NCI-H2029 treated with DMSO at 0.1 percent for 48 hours (cell line): ENCODE measurements around the gene PKD2L2.
"Not testable (repeated sequence)": the region's sequence is repeated elsewhere in the genome, so short reads cannot be mapped to it uniquely, and the experiment has no call there.

Experiments
- DNase-seq: peaks from one replicate; lab custom pipeline; 2025; lab: John Stamatoyannopoulos, UW

PKD2L2 gene

GRCh38 chr5:137888466-137888862 is 793 bp upstream of the PKD2L2 start:
- DNase-seq, result no peak

DNA sequence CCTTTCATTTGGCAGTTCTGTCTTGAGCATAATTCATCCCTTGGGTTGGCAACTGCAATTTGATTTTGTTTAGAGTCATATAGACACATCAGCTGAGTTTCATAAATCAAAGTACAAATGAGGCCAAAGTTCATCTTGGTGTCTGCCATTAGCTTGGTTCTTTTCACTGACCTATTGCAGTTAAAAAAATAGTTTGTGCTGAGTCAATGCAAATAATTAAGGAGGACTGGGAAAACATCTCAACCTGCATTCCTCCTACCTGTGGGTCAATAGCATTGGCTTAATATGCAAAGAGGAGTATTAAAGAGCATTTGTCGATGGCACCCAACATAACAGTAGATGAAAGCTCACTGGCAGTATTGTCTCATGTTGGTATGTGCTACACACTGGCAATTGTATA is 1.6 kb downstream of the PKD2L2 start:
- DNase-seq, result no peak

DNA sequence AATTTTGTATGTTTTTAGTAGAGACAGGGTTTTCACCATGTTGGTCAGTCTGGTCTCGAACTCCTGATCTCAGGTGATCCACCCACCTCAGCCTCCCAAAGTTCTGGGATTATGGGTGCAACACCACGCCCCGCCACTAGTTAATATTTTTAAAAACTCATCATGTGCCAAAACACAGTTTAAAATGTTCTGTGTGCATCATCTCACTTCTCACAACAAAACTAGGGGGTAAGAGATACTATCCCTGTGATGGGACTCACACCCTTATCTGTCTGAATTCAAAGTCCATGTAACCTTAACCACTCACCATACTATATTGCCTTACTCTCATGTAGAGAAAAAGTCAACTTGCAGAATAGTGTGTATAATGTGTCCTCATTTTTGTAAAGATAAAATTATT is 2.6 kb downstream of the PKD2L2 start:
- no peak for DNase-seq

DNA sequence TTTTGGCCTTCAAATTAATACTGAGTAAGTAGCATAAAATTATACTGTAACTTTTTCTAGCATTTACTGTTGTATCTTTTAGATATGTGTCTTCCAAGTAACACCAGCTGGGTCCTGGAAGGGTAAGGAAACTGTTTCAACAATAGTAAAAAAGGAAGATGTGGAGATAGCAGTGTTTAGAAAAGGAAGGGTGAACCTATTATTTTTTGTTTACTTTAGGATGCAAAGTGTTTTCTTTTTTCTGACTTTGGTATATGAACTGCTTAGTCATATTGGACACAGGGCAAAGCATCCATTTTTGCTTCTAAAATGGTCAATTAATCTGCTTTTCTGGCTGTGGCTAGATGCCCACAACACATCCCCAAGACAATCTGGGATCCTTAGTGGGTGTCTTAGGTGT is 5.3 kb downstream of the PKD2L2 start:
- DNase-seq, result no peak

DNA sequence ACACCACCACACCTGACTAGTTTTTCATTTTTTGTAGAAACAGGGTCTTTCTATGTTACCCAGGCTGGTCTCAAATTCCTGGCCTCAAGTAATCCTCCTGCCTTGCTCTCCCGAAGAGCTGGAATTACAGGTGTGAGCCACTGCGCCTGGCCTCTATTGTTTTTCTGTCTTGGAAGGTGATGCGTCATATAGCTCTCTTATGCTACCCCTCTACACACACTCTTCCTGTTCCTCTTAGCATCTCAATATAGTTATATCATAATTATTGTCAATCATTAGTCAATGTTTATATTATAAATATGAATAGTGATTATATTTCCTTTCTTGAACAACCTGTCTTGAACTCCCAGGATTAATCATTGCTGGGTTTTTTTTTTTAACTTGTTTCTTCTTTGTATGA is 7.3 kb downstream of the PKD2L2 start:
- DNase-seq, result no peak

DNA sequence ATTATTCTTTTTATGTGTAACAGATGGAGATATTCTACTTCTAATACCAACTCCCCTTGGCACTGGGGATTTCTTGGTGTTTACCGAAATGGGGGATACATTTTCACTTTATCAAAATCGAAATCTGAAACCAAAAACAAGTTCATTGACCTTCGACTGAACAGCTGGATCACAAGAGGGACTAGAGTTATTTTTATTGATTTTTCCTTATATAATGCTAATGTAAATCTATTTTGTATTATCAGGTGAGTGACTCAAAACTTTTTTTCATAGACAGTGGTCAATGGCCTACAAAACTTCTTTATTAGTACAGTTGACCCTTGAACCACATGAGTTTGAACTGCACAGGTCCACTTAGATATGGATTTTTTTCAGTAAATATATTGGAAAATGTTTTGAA is 10.2 kb downstream of the PKD2L2 start:
- DNase-seq, result no peak

- DNase-seq, result no peak
Observed at GRCh38 chr5:137901011-137901817, 12.0 kb downstream of the PKD2L2 start.

GRCh38 chr5:137902408-137903133 is 13.3 kb downstream of the PKD2L2 start:
- DNase-seq, result no peak

DNA sequence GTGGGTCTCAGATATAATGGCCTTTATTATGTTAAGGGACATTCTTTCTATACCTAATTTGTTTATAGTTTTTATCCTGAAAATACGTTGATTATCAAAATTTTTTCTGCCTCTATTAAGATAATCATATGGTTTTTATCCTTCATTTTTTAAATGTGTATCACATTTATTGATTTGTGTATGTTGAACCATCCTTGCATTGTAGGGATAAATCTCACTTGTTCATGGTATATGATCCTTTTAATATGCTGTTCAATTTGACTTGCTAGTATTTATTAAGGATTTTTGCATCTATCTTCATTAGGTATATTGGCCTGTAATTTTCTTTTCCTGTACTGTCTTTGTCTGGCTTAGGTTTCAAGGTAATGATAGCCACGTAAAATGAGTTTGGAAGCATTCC is 25.5 kb downstream of the PKD2L2 start:
- no peak for DNase-seq

GRCh38 chr5:137916923-137917322 is 27.7 kb downstream of the PKD2L2 start:
- no peak for DNase-seq

DNA sequence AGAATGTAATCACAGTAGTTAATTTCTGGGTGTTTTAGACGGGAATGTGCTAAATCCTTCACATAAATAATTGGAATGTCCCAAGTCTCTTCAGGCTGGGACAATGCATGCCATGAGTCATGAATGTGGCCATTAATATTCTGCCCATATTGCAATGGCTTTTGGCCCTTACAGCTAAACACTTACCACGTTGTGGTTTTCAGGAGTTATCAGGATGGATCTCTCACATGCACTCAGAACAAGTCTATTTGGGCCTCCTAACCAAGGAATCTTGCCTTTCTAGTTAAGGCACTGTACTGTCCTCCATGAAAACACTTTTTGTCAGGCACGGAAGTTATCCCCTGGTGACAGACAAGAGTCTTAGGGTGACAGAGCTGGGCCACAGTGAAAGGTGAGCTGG is 32.7 kb downstream of the PKD2L2 start:
- no peak for DNase-seq

DNA sequence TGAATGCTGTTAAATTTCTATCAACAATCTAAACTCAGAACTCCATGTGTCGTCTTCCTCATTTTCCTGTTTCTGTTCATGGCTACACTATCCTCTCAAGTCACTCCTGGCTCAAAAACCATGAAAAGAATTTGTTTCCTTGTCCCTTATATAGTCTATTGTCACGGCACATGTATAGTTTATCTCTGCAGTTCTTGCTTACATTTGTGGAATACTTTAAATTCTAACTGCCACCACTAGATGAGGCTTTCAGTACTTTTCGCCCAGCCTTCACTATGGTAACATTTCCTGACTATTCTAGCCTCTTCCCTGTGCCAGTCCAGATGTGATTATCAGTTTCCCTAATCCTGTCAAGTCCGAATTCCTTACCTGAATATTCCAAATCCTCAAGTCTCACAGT is 34.6 kb downstream of the PKD2L2 start:
- no peak for DNase-seq

- no peak for DNase-seq
Observed at GRCh38 chr5:137932800-137933199, 43.5 kb downstream of the PKD2L2 start.

- no peak for DNase-seq
Observed at GRCh38 chr5:137933491-137933911, 44.2 kb downstream of the PKD2L2 start.

- DNase-seq, result no peak
Observed at GRCh38 chr5:137935190-137935589, 45.9 kb downstream of the PKD2L2 start.

DNA sequence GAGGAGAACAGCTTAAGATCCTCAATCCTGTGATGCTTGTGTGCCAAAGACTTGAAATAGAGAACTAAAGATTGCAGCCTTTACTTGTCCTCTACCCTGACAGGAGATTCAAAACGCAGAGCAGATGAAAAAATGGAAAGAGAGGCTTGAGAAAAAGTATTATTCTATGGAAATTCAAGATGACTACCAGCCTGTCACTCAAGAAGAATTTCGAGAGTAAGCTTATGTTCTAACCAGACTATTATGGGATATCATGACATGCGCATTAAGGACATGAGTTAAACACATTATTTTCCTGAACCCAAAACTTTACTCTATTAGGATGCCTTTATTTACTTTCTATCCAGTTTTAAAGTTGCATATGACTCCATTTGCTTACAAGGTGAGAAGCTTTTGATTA is 46.4 kb downstream of the PKD2L2 start:
- DNase-seq, result no peak

DNA sequence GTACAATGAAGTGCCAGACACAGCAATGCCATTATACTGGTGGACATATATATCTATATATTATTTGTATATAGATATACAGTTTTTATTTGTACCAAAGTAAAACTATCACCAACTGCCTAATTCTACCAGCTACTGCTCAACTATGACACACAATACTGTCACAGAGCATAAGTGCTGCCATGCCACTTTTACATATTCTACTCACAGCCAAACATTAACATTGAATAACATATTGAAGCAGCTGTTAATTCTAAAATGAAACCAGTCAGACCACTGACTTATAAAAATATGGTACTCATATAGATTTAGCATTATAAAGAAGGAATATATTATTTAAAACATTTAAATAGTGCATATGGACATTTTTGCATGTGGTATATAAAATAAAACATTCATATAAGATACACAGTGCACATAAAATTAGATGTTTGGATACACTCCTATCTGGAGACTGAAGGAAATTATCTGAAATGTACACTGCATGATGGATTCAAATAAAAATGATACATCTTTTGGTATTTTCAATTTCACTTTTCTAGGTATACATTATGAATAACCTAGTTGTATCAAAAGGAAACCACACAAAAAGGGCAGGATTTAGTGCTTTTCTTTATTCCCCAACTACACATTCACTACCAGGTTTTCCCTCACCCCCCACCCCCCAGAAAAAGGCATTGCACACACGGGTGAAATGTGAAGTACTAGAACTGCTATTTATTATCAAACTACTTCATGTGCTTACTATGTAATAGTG is 48.9 kb downstream of the PKD2L2 start:
- no peak for DNase-seq

DNA sequence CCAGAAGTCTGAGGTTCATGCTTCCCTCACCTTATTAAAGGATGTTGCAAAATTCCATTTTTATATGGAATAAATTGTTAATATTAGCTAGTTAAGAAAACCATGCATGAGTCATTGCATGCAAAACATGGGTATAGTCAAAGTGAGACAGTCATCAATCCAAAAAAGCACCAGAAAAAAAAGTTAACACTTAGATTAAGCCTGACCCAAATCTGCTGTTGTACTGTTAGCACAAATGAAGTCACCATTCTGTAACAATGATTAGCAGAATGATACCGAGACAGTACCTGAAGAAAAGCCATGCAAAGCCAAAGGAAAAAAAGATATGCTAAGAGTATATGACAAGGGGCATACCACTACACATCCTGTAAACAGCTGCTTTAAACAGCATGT is 49.5 kb downstream of the PKD2L2 start:
- DNase-seq, result no peak

- DNase-seq, result no peak
Observed at GRCh38 chr5:137939331-137939730, 50.1 kb downstream of the PKD2L2 start.

GRCh38 chr5:137944280-137944679 is 55.0 kb downstream of the PKD2L2 start:
- not testable (repeated sequence) for DNase-seq

GRCh38 chr5:137945825-137946224 is 56.6 kb downstream of the PKD2L2 start:
- DNase-seq, result no peak

DNA sequence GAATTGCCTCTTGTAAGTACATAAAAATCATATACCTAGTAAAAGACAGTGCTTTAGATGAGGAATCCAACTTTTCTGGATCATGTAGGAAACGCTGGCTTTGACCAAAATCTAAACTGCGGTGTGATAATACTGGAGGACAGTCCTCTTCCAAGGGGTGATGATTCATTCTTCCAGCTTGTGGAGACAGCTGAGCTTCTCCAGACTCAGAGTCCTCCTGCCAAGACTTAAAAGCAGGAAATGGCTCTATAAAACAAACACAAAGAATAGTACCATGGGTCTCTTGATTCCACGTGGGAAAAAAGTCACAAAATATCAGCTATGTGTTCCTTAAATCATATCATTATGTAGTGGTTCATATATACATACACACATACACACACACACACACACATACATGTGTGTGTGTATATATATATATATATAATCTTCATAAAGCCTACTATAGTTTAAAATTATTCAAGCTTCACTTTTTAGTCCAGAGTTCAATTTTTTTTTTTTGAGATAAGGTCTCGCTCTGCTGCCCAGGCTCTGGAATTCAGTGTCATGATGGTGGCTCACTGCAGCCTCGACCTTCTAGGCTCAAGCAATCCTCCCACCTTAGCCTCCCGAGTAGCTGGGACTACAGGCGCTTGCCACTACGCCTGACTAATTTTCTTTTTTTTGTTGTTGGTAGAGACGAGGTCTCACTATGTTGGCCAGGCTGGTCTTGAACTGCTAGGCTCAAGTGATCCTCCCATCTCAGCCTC is 65.0 kb downstream of the PKD2L2 start:
- no peak for DNase-seq
